ENCODE measurements around the gene CPNE2.

CPNE2 gene

GRCh38 chr16:57152096-57153093 is 60.0 kb downstream of the CPNE2 start:
- Histone ChIP-seq H3K27me3 (ENCODE audit: control insufficient read depth, insufficient read depth, low read length) (no peaks in the 10 kb centered on the region), H3K36me3 (ENCODE audit: insufficient read depth, low read length) (peaks cover 33% of the 10 kb centered on the region), H3K9me3 (replicated peaks; ENCODE audit: low read length) (no peaks in the 10 kb centered on the region), H3K4me3 (ENCODE audit: low read length) (no peak overlapping the region), H3K4me2 (ENCODE audit: low read length) (no peak overlapping the region), H3K4me1 (ENCODE audit: control insufficient read depth, insufficient read depth, low read length) (peaks cover 14% of the 10 kb centered on the region), H3K9ac (ENCODE audit: low read depth, low read length) (no peak overlapping the region)

- Histone ChIP-seq H3K9ac (ENCODE audit: low read depth, low read length) (no peak overlapping the region), H3K27me3 (ENCODE audit: control insufficient read depth, insufficient read depth, low read length) (no peaks in the 10 kb centered on the region), H3K4me1 (ENCODE audit: control insufficient read depth, insufficient read depth, low read length) (peaks cover 6% of the 10 kb centered on the region), H3K4me2 (ENCODE audit: low read length) (no peak overlapping the region), H3K9me3 (replicated peaks; ENCODE audit: low read length) (no peaks in the 10 kb centered on the region), H3K4me3 (ENCODE audit: low read length) (no peak overlapping the region), H3K36me3 (ENCODE audit: insufficient read depth, low read length) (peaks cover 41% of the 10 kb centered on the region)
Measured at GRCh38 chr16:57153841-57154240, 61.5 kb downstream of the CPNE2 start.

GRCh38 chr16:57155702-57156350 is 63.4 kb downstream of the CPNE2 start:
- H3K27me3 ChIP-seq (ENCODE audit: control insufficient read depth, insufficient read depth, low read length), result no peaks in the 10 kb centered on the region
- H3K4me2 ChIP-seq (ENCODE audit: low read length), result no peak overlapping the region
- H3K36me3 ChIP-seq (ENCODE audit: insufficient read depth, low read length), result peaks cover 55% of the 10 kb centered on the region
- H3K4me3 ChIP-seq (ENCODE audit: low read length), result no peak overlapping the region
- no peaks in the 10 kb centered on the region for H3K9me3 ChIP-seq (replicated peaks; ENCODE audit: low read length)
- H3K4me1 ChIP-seq (ENCODE audit: control insufficient read depth, insufficient read depth, low read length), result peaks cover 6% of the 10 kb centered on the region
- H3K9ac ChIP-seq (ENCODE audit: low read depth, low read length), result no peak overlapping the region

- H3K36me3 ChIP-seq (ENCODE audit: insufficient read depth, low read length), result peaks cover 58% of the 10 kb centered on the region
- no peaks in the 10 kb centered on the region for H3K9me3 ChIP-seq (replicated peaks; ENCODE audit: low read length)
- H3K4me2 ChIP-seq (ENCODE audit: low read length), result no peak overlapping the region
- H3K4me3 ChIP-seq (ENCODE audit: low read length), result no peak overlapping the region
- no peak overlapping the region for H3K9ac ChIP-seq (ENCODE audit: low read depth, low read length)
- no peaks in the 10 kb centered on the region for H3K27me3 ChIP-seq (ENCODE audit: control insufficient read depth, insufficient read depth, low read length)
- peaks cover under 1% of the 10 kb centered on the region for H3K4me1 ChIP-seq (ENCODE audit: control insufficient read depth, insufficient read depth, low read length)
Measured at GRCh38 chr16:57156351-57156703, 63.9 kb downstream of the CPNE2 start.

- H3K4me3 ChIP-seq (ENCODE audit: low read length), result no peak overlapping the region
- H3K4me2 ChIP-seq (ENCODE audit: low read length), result no peak overlapping the region
- no peaks in the 10 kb centered on the region for H3K9me3 ChIP-seq (replicated peaks; ENCODE audit: low read length)
- H3K4me1 ChIP-seq (ENCODE audit: control insufficient read depth, insufficient read depth, low read length), result no peaks in the 10 kb centered on the region
- no peaks in the 10 kb centered on the region for H3K27me3 ChIP-seq (ENCODE audit: control insufficient read depth, insufficient read depth, low read length)
- no peak overlapping the region for H3K9ac ChIP-seq (ENCODE audit: low read depth, low read length)
- H3K36me3 ChIP-seq (ENCODE audit: insufficient read depth, low read length), result peaks cover 51% of the 10 kb centered on the region
Measured at GRCh38 chr16:57157533-57157932, 65.2 kb downstream of the CPNE2 start.

GRCh38 chr16:57159447-57159846 is 67.1 kb downstream of the CPNE2 start:
- Histone ChIP-seq H3K27me3 (ENCODE audit: control insufficient read depth, insufficient read depth, low read length) (no peaks in the 10 kb centered on the region), H3K9ac (ENCODE audit: low read depth, low read length) (no peak overlapping the region), H3K4me2 (ENCODE audit: low read length) (no peak overlapping the region), H3K36me3 (ENCODE audit: insufficient read depth, low read length) (peaks cover 48% of the 10 kb centered on the region), H3K4me3 (ENCODE audit: low read length) (no peak overlapping the region), H3K9me3 (replicated peaks; ENCODE audit: low read length) (no peaks in the 10 kb centered on the region), H3K4me1 (ENCODE audit: control insufficient read depth, insufficient read depth, low read length) (no peaks in the 10 kb centered on the region)

GRCh38 chr16:57163842-57164241 is 71.5 kb downstream of the CPNE2 start:
- no peak overlapping the region for H3K4me2 ChIP-seq (ENCODE audit: low read length)
- H3K4me3 ChIP-seq (ENCODE audit: low read length), result no peak overlapping the region
- H3K9ac ChIP-seq (ENCODE audit: low read depth, low read length), result no peak overlapping the region
- no peaks in the 10 kb centered on the region for H3K27me3 ChIP-seq (ENCODE audit: control insufficient read depth, insufficient read depth, low read length)
- no peaks in the 10 kb centered on the region for H3K4me1 ChIP-seq (ENCODE audit: control insufficient read depth, insufficient read depth, low read length)
- H3K9me3 ChIP-seq (replicated peaks; ENCODE audit: low read length), result no peaks in the 10 kb centered on the region
- H3K36me3 ChIP-seq (ENCODE audit: insufficient read depth, low read length), result peaks cover 54% of the 10 kb centered on the region

GRCh38 chr16:57165483-57165882 is 73.1 kb downstream of the CPNE2 start:
- no peaks in the 10 kb centered on the region for H3K27me3 ChIP-seq (ENCODE audit: control insufficient read depth, insufficient read depth, low read length)
- no peak overlapping the region for H3K9ac ChIP-seq (ENCODE audit: low read depth, low read length)
- H3K4me1 ChIP-seq (ENCODE audit: control insufficient read depth, insufficient read depth, low read length), result no peaks in the 10 kb centered on the region
- H3K4me3 ChIP-seq (ENCODE audit: low read length), result no peak overlapping the region
- no peaks in the 10 kb centered on the region for H3K9me3 ChIP-seq (replicated peaks; ENCODE audit: low read length)
- H3K4me2 ChIP-seq (ENCODE audit: low read length), result no peak overlapping the region
- H3K36me3 ChIP-seq (ENCODE audit: insufficient read depth, low read length), result peaks cover 46% of the 10 kb centered on the region

GRCh38 chr16:57165938-57166337 is 73.6 kb downstream of the CPNE2 start:
- H3K4me3 ChIP-seq (ENCODE audit: low read length), result no peak overlapping the region

GRCh38 chr16:57166451-57166850 is 74.1 kb downstream of the CPNE2 start:
- no peak overlapping the region for H3K9ac ChIP-seq (ENCODE audit: low read depth, low read length)

More at GRCh38 chr16:57165938-57166337, 73.6 kb downstream of the CPNE2 start:
- Histone ChIP-seq H3K9me3 (replicated peaks; ENCODE audit: low read length) (no peaks in the 10 kb centered on the region), H3K4me2 (ENCODE audit: low read length) (no peak overlapping the region), H3K4me1 (ENCODE audit: control insufficient read depth, insufficient read depth, low read length) (no peaks in the 10 kb centered on the region), H3K9ac (ENCODE audit: low read depth, low read length) (no peak overlapping the region), H3K36me3 (ENCODE audit: insufficient read depth, low read length) (peaks cover 46% of the 10 kb centered on the region), H3K27me3 (ENCODE audit: control insufficient read depth, insufficient read depth, low read length) (no peaks in the 10 kb centered on the region)

GRCh38 chr16:57166951-57167350 is 74.6 kb downstream of the CPNE2 start:
- no peaks in the 10 kb centered on the region for H3K4me1 ChIP-seq (ENCODE audit: control insufficient read depth, insufficient read depth, low read length)

More at GRCh38 chr16:57166451-57166850, 74.1 kb downstream of the CPNE2 start:
- Histone ChIP-seq H3K4me3 (ENCODE audit: low read length) (no peak overlapping the region), H3K36me3 (ENCODE audit: insufficient read depth, low read length) (peaks cover 50% of the 10 kb centered on the region), H3K9me3 (replicated peaks; ENCODE audit: low read length) (no peaks in the 10 kb centered on the region), H3K4me1 (ENCODE audit: control insufficient read depth, insufficient read depth, low read length) (no peaks in the 10 kb centered on the region), H3K4me2 (ENCODE audit: low read length) (no peak overlapping the region), H3K27me3 (ENCODE audit: control insufficient read depth, insufficient read depth, low read length) (no peaks in the 10 kb centered on the region)

More at GRCh38 chr16:57166951-57167350, 74.6 kb downstream of the CPNE2 start:
- no peak overlapping the region for H3K9ac ChIP-seq (ENCODE audit: low read depth, low read length)
- H3K4me3 ChIP-seq (ENCODE audit: low read length), result no peak overlapping the region
- H3K36me3 ChIP-seq (ENCODE audit: insufficient read depth, low read length), result peaks cover 55% of the 10 kb centered on the region
- H3K9me3 ChIP-seq (replicated peaks; ENCODE audit: low read length), result no peaks in the 10 kb centered on the region
- H3K4me2 ChIP-seq (ENCODE audit: low read length), result no peak overlapping the region
- H3K27me3 ChIP-seq (ENCODE audit: control insufficient read depth, insufficient read depth, low read length), result no peaks in the 10 kb centered on the region

Measured in skeletal muscle satellite cell (primary cell).